ENCODE measurements around the gene GMDS. TPM values are rescaled to one million over a fixed set of nuclear protein-coding genes. Genes with fewer than 3 reads are reported as not detected.

GMDS gene
- total RNA-seq, 3 donors from 2014 or later (not counting 1 experiment from before 2014, with no cell fraction given): 23.6 to 31.0 (median 26.4) TPM

GRCh38 chr6:1626481-1626880, 618.9 kb downstream of the GMDS start:
- peaks cover 31% of the 10 kb centered on the region for H3K27me3 ChIP-seq (ENCODE audit: control insufficient read depth, insufficient read depth, low read length)
- H3K27me3 Mint-ChIP-seq (ENCODE audit: low read depth in 2 of 2): peaks cover 40 to 61% of the 10 kb centered on the region in 2 donors

DNA sequence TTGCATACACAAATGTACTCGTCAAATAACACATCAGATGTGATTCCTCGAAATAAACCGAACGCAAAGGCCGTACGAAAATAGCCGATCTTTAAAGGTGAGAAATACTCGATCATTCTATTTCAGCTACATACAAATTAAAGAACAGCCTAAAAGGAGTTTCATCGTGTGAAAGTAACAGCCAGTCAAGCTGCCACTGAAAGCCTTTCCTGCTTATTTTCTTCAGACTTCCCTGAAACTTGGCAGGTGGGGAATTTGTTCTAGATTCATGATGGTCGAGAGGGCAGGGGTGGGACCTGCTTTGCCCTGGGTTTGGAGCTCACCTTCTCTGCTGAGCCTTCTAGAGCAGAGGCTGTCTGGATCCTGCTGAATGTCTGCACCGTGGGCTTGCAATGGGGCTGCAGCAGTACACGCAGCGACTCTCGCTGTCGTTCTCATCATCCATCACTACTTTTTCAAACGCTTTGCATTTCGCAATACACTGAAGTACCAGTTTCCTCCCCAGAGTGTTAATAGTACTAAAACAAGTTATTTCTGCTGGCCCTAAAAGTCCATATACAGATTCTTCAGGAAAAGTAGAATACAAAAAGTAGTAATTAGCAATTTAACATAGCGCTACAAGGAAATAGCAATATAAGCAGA, 619.5 kb downstream of the GMDS start:
- Mint-ChIP-seq H3K4me3 (peak overlapping the region; percentile 29), H3K9me3 (no peaks in the 10 kb centered on the region), H3K27me3 (ENCODE audit: low read depth in 2 of 2) (peaks cover 43 to 63% of the 10 kb centered on the region in 2 donors), H3K27ac (no peak overlapping the region), H3K36me3 (no peaks in the 10 kb centered on the region), H3K4me1 (peaks cover 14 to 16% of the 10 kb centered on the region in 2 donors)
- intact Hi-C loops (cut with micrococcal nuclease): no loop called here
- no peaks in the 10 kb centered on the region for H3K36me3 ChIP-seq (ENCODE audit: control insufficient read depth, insufficient read depth, low read length)
- peaks cover 12% of the 10 kb centered on the region for H3K4me1 ChIP-seq (ENCODE audit: control insufficient read depth, insufficient read depth, low read length)
- H3K9me3 ChIP-seq (ENCODE audit: control insufficient read depth, insufficient read depth, low read length): no peaks in the 10 kb centered on the region
- H3K27ac ChIP-seq (ENCODE audit: low read length): no peak overlapping the region
- H3K27me3 ChIP-seq (ENCODE audit: control insufficient read depth, insufficient read depth, low read length): peaks cover 32% of the 10 kb centered on the region
- DNase-seq (no peak), ATAC-seq (no peak)
- no peak for TF ChIP-seq CTCF (IDR thresholded peaks at IDR 0.05)
- H3K4me3 ChIP-seq (ENCODE audit: low read length): no peak overlapping the region
- WGBS (ENCODE audit: insufficient coverage): 37% methylated on average over 17 of the region's 18 CpGs

More at GRCh38 chr6:1626481-1626880, 618.9 kb downstream of the GMDS start:
- DNase-seq (no peak), ATAC-seq (no peak)
- Histone ChIP-seq H3K36me3 (ENCODE audit: control insufficient read depth, insufficient read depth, low read length) (no peaks in the 10 kb centered on the region), H3K9me3 (ENCODE audit: control insufficient read depth, insufficient read depth, low read length) (no peaks in the 10 kb centered on the region), H3K27ac (ENCODE audit: low read length) (no peak overlapping the region), H3K4me3 (ENCODE audit: low read length) (no peak overlapping the region), H3K4me1 (ENCODE audit: control insufficient read depth, insufficient read depth, low read length) (peaks cover 12% of the 10 kb centered on the region)
- H3K27ac Mint-ChIP-seq: no peak overlapping the region
- 53% methylated on average over 4 of the region's 4 CpGs for WGBS (ENCODE audit: insufficient coverage)
- H3K4me3 Mint-ChIP-seq: peak overlapping the region; percentile 29
- H3K4me1 Mint-ChIP-seq: peaks cover 14 to 16% of the 10 kb centered on the region in 2 donors
- no peaks in the 10 kb centered on the region for H3K9me3 Mint-ChIP-seq
- no peaks in the 10 kb centered on the region for H3K36me3 Mint-ChIP-seq
- no peak for TF ChIP-seq CTCF (IDR thresholded peaks at IDR 0.05)
- intact Hi-C loops (cut with micrococcal nuclease): no loop called here

DNA sequence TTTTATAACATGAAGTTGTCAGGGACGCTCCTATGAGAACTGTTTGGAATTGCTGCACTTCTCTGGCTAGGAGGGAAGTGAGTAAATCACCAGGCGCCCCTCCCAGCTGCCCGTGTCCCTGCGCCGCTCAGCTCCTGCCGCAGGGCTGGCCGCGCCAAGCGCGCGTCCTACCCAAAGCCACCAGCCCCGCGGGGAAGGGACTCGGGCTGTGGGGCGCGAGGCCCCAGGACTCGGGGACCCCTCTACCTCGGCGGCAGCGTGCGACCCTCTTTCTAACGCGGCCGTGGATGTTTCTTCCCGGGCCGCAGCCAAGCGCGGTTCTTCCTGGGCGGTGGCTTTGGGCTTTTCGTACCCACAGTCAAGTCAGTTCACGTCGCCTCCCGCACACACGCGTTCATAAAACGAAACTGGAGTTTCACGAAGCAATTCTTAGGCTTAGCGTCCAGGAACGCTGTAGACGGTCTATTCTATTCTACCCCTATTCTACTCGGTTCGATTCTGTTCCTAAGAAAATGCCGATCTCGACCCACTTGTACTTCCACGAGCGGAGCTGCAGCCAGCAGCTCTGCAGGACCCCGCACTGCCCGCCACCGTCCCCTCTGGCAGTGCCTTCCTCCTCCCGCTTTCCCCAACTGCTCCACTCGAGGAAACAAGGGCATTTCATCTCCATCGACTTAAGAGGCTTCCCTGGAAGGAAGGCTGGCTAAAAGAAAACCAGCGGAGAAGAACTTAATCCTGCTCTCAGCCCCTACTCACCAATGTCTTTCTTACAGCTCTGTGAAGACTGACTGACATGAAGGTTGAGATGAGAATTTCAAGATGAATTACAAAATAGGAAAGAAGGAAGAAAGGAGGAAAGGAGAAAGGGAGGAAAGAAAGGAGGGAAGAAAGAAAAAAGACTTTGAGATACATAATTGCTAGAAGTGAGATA, 620.3 kb downstream of the GMDS start:
- peaks cover 12% of the 10 kb centered on the region for H3K4me1 ChIP-seq (ENCODE audit: control insufficient read depth, insufficient read depth, low read length)
- H3K36me3 Mint-ChIP-seq: no peaks in the 10 kb centered on the region
- H3K4me3 ChIP-seq (ENCODE audit: low read length): peak overlapping the region; percentile 28
- peaks cover 43 to 63% of the 10 kb centered on the region in 2 donors for H3K27me3 Mint-ChIP-seq (ENCODE audit: low read depth in 2 of 2)
- H3K4me3 Mint-ChIP-seq: peak overlapping the region; percentile 67
- intact Hi-C loops (cut with micrococcal nuclease): no loop called here
- no peak overlapping the region for H3K27ac ChIP-seq (ENCODE audit: low read length)
- H3K36me3 ChIP-seq (ENCODE audit: control insufficient read depth, insufficient read depth, low read length): no peaks in the 10 kb centered on the region
- peak in 1 of 2 donors; percentile 28 for DNase-seq
- no peak overlapping the region for H3K27ac Mint-ChIP-seq
- no peaks in the 10 kb centered on the region for H3K9me3 ChIP-seq (ENCODE audit: control insufficient read depth, insufficient read depth, low read length)
- ATAC-seq: peak in 1 of 3 donors; percentile 43
- H3K27me3 ChIP-seq (ENCODE audit: control insufficient read depth, insufficient read depth, low read length): peaks cover 38% of the 10 kb centered on the region
- peaks cover 14 to 16% of the 10 kb centered on the region in 2 donors for H3K4me1 Mint-ChIP-seq
- H3K9me3 Mint-ChIP-seq: no peaks in the 10 kb centered on the region
- WGBS (ENCODE audit: insufficient coverage): 4% methylated on average over 52 of the region's 53 CpGs
- TF ChIP-seq CTCF (IDR thresholded peaks at IDR 0.05): no peak
